ENCODE measurements around the gene CPT1B.
A peak's percentile ranks its signal among the peaks of the same experiment; 100 is the strongest.
"Not testable (repeated sequence)": the region's sequence is repeated elsewhere in the genome, so short reads cannot be mapped to it uniquely, and the experiment has no call there.

CPT1B gene

DNA sequence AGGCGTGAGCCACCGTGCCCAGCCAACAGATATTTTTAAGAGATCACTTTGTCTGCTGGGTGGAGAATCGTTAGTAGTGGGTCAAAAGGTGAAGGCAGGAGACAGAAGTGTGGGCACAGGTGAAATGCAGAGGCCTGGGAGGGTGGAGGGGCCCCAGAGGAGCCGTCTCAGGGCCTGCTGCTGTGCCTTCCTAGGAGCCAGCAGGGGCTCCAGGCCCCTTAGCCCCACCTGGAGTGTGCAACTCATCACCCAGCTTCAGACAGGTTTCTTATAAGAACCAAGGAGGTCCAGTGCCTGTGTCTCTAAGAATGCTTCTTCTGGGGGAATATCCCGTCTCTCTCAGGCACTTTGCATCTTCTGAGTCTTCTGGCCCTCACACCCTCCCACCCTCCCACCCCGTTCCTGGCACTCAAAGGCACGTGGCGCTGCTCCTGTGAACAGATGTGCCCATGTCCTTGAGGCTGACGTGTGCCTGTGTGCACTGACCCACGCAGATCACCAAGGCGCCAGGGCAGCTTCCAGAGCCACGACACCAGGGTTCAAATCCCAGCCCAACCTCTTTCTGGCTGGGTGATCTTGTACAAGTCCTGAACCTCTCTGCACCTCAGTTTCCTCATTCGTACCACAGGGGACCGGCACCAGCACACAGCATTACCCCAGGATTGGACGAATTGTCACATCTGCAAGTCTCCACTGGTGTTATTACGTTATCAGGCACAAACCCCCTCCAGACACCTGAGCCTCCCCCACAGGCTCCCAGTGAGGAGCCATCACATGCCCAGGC lies 46.3 kb upstream of the CPT1B start:
- no peak for DNase-seq (ENCODE audit: low read depth)
- H3K4me3 ChIP-seq (ENCODE audit: control insufficient read depth, low read depth, low read length): no peak overlapping the region
- TF ChIP-seq, protein P1, sequence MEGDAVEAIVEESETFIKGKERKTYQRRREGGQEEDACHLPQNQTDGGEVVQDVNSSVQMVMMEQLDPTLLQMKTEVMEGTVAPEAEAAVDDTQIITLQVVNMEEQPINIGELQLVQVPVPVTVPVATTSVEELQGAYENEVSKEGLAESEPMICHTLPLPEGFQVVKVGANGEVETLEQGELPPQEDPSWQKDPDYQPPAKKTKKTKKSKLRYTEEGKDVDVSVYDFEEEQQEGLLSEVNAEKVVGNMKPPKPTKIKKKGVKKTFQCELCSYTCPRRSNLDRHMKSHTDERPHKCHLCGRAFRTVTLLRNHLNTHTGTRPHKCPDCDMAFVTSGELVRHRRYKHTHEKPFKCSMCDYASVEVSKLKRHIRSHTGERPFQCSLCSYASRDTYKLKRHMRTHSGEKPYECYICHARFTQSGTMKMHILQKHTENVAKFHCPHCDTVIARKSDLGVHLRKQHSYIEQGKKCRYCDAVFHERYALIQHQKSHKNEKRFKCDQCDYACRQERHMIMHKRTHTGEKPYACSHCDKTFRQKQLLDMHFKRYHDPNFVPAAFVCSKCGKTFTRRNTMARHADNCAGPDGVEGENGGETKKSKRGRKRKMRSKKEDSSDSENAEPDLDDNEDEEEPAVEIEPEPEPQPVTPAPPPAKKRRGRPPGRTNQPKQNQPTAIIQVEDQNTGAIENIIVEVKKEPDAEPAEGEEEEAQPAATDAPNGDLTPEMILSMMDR (conservative IDR thresholded peaks at IDR 0.05; ENCODE audit: control insufficient read depth, insufficient read depth, low read depth, low read length): no peak

DNA sequence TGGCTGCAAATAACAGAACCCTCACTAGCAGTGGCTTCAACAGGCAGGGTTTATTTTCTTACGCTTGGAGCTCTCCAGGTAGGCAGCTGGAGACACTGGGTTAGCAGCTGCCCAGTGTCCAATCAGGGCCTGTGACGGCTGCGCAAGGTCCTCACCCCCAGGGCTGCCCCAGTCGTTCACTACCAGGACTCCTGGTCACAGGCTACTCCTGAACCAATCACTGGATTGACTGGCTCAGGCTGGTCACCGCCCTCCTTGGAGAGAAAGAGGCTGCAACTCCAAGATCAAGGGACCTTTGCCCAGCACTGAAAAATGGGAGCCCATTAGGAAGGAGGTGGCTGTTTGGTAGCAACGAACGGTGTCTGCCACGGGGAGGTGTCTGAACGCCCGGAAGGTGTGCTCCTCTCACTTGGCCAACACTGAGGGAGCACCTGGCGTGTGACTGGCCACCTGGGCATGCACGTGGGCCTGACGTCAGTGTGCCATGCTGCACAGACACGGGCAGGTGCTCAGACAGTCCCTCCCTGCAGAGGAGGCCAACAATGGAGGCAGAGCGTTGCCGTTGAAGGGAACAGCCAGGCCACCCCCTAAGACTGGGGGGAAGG lies 44.6 kb upstream of the CPT1B start:
- H3K4me3 ChIP-seq (ENCODE audit: control insufficient read depth, low read depth, low read length): no peak overlapping the region
- TF ChIP-seq, protein P1 (conservative IDR thresholded peaks at IDR 0.05; ENCODE audit: control insufficient read depth, insufficient read depth, low read depth, low read length): no peak
- DNase-seq (ENCODE audit: low read depth): no peak

GRCh38 chr22:50621948-50622722 lies 43.9 kb upstream of the CPT1B start:
- H3K4me3 ChIP-seq (ENCODE audit: control insufficient read depth, low read depth, low read length): no peak overlapping the region
- TF ChIP-seq, protein P1 (conservative IDR thresholded peaks at IDR 0.05; ENCODE audit: control insufficient read depth, insufficient read depth, low read depth, low read length): peak; percentile 1
- no peak for DNase-seq (ENCODE audit: low read depth)

DNA sequence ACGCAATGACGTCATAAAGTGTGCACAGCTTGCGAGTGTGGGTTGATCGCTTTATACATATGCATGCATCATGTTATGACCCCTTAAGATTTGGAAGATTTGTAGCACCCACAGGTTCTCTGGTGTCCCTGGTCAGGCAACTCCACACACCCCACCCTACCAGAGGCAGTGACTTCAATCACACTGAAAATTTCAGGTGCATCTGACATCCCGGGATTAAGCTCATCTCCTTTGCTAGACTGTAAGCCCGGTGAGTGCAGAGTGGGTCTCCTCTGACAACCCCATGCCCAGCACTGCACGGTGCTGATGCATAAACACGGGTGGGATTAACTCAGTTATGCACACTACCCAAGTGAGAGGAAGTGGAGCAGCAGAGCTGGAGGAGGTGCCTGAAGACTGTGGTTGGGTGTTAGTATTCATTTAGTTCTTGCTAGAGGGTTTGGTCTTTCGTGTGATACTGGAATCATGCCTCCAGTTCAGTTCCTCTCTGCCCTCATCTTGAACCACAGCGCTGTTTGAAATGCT lies 43.2 kb upstream of the CPT1B start:
- TF ChIP-seq, protein P1 (conservative IDR thresholded peaks at IDR 0.05; ENCODE audit: control insufficient read depth, insufficient read depth, low read depth, low read length): no peak
- DNase-seq (ENCODE audit: low read depth): no peak
- H3K4me3 ChIP-seq (ENCODE audit: control insufficient read depth, low read depth, low read length): no peak overlapping the region

DNA sequence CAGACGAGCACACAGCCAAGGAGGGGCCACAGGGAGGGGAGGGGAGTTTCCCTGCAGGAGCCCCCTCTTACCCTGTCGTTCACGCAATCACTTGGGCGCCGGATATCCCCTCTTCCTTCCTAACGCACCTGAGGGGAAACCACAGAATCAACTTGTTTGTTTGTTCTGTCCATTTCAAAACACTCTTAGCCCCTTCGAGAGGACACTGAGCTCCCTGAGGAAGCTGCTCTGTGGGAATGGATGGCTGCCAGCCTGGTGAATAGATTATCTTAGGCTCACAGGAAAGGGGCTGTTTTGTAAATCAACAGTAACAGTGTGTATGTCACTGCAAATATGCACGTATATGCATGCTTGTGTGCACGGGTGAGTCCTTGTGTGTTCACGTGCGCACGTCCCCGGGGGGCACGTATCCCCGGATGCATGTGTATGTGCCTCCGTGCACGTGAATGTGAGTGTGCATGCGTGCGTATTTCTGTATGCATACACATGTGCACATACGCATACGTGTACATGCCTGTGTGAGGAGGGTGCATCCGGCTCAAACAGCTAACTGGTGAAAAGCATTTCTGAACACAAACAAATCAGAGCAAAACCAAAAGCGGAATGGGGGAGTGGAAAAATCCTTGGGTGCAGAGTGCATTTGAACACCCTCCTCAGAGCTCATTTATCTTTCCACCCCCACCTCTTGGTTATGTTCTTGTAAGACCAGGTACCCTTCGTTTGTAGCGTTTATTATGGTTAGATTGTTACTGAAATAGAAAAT lies 42.5 kb upstream of the CPT1B start:
- TF ChIP-seq, protein P1 (conservative IDR thresholded peaks at IDR 0.05; ENCODE audit: control insufficient read depth, insufficient read depth, low read depth, low read length): no peak
- peak; percentile 17 for DNase-seq (ENCODE audit: low read depth)
- H3K4me3 ChIP-seq (ENCODE audit: control insufficient read depth, low read depth, low read length): no peak overlapping the region

GRCh38 chr22:50614296-50614695 lies 36.1 kb upstream of the CPT1B start:
- DNase-seq (ENCODE audit: low read depth); H3K4me3 ChIP-seq (ENCODE audit: control insufficient read depth, low read depth, low read length): not testable (repeated sequence)
